HG03097 (cell line): ENCODE results near the gene SH3PXD2A.

ENCODE experiments used
- ATAC-seq: cut with Tn5 transposase; IDR thresholded peaks from one replicate; pipeline ENCODE4 v1.9.1; 2021; ENCODE audit not compliant: unreplicated experiment, low FRiP score

The SH3PXD2A gene

GRCh38 chr10:103600956-103601569 is 254.3 kb downstream of the SH3PXD2A start:
- no peak for ATAC-seq

DNA sequence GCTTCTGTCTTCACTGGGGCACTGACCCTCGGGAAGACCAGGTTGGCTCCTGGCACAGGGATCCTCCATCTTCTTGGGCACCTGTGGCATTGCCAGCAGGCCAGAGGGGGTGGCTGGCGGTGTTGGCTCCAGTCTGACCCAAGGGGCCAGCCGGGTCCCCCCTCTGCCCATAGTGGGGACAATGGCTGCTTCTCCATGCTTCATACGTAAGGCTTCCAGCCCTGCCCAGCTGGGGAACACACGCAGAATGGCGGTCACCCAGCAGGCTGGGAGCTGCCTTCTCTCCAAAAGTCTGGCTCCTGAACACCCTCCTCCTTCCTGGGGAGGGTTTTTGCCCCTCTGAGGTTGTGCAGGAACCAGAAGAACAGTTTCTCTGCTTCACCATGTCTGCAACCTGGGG is 255.1 kb downstream of the SH3PXD2A start:
- no peak for ATAC-seq

- no peak for ATAC-seq
These were observed 255.5 kb downstream of the SH3PXD2A start for GRCh38 chr10:103599907-103600306.

GRCh38 chr10:103599211-103599610 is 256.2 kb downstream of the SH3PXD2A start:
- no peak for ATAC-seq

- no peak for ATAC-seq
These were observed 256.7 kb downstream of the SH3PXD2A start for GRCh38 chr10:103598654-103599115.

GRCh38 chr10:103597003-103597402 is 258.4 kb downstream of the SH3PXD2A start:
- ATAC-seq = no peak

DNA sequence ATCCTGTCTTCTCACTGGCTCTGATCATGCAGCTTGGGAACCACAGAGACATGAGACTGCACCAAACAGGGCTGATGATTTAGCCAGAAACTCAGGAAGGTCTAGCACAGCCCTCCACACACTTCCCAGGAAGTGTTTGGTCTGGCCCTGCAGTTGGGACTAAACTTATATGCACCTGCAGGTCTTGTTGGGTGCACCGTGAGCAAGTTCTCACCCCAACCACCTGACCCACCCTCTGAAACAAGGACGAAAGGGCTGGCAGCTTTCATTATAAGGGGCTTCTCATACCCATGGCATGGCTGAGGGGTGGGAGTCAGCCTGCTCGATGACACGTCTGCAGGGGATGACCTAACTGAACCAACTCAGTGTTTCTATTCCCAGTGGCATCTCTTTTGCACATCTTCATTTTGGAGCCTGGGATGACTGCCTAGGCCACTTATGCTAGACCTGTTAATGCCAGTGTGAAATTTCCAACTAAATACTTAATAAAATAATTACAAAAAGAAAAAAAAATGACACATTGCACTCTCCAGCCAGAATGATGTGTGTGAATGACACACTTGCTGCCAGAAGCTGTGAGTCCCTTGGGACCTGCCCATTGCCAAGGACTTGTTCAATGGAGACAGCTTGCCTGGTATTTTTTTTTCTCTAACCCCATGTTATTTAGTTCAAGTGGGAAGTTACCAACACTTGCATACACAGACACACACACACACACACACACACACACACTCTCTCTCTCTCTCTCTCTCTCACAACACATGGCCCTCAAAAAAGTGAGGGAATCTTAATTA is 259.2 kb downstream of the SH3PXD2A start:
- ATAC-seq = no peak

GRCh38 chr10:103593022-103593570 is 262.3 kb downstream of the SH3PXD2A start:
- no peak for ATAC-seq

- no peak for ATAC-seq
These were observed 263.0 kb downstream of the SH3PXD2A start for GRCh38 chr10:103592186-103593021.

GRCh38 chr10:103590744-103591291 is 264.6 kb downstream of the SH3PXD2A start:
- no peak for ATAC-seq

DNA sequence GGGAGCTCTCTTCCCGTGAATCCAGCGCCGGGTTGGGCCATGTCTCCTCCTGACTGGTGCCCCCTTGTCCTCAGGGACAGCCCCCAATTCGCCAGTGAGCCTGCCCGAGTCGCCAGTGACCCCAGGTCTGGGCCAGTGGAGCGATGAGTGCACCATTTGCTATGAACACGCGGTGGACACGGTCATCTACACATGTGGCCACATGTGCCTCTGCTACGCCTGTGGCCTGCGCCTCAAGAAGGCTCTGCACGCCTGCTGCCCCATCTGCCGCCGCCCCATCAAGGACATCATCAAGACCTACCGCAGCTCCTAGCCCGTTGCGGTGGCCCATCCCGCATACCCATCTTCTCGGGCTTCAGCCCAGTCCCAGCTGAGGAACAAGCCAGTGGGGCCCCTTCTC is 265.3 kb downstream of the SH3PXD2A start:
- no peak for ATAC-seq

- no peak for ATAC-seq
These were observed 266.2 kb downstream of the SH3PXD2A start for GRCh38 chr10:103589074-103589630.

- ATAC-seq = no peak
These were observed 268.3 kb downstream of the SH3PXD2A start for GRCh38 chr10:103587073-103587472.

DNA sequence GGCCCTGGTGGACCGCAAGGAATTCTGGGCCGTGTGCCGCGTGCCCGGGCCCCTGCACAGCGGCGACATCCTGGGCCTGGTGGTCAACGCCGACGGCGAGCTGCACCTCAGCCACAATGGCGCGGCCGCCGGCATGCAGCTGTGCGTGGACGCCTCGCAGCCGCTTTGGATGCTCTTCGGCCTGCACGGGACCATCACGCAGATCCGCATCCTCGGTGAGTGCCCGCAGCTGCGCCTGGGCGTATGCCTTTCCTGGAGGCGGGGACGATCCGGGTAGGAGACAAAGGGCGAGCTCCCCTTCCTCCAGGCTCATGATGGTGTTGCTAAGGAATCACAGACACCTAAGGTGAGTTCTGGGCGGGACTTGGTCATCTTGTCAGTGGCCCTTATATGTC is 270.4 kb downstream of the SH3PXD2A start:
- ATAC-seq = no peak

DNA sequence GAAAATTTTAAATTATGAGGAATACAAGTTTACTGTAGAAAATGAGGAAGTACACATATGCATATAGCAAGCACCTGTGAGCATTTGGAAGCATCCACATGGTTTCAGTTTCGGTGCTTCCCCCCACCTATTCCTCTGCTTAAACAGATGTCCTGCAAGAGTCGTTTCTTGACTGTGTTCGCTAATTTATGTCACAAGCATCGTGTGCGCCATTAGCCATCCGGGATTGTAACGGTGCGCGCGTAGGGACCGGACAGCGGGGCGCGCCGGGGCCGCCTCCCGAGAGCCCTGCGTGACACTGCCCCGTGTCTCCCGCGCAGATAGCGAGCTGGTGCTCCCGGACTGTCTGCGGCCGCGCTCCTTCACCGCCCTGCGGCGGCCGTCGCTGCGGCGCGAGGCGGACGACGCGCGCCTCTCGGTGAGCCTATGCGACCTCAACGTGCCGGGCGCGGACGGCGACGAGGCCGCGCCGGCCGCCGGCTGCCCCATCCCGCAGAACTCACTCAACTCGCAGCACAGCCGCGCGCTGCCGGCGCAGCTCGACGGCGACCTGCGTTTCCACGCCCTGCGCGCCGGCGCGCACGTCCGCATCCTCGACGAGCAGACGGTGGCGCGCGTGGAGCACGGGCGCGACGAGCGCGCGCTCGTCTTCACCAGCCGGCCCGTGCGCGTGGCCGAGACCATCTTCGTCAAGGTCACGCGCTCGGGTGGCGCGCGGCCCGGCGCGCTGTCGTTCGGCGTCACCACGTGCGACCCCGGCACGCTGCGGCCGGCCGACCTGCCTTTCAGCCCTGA is 271.0 kb downstream of the SH3PXD2A start:
- no peak for ATAC-seq

DNA sequence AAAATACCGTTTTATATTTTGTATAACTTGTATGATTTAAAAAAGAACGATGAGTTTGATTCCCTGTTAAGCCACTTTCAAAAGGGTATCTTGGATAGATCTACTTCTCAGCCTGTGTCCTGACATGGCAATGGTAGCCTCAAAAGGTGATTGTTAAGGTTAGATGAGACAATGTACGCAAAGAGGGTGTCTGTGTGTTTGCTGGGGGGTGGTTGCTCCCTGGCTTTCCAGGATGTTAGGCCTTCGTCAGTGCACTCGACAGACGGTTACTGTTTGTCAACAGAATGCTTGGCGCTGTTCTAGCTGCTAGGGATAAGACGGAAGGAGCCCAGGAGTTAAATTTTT is 271.5 kb downstream of the SH3PXD2A start:
- no peak for ATAC-seq

GRCh38 chr10:103582331-103583123 is 272.8 kb downstream of the SH3PXD2A start:
- ATAC-seq = no peak

DNA sequence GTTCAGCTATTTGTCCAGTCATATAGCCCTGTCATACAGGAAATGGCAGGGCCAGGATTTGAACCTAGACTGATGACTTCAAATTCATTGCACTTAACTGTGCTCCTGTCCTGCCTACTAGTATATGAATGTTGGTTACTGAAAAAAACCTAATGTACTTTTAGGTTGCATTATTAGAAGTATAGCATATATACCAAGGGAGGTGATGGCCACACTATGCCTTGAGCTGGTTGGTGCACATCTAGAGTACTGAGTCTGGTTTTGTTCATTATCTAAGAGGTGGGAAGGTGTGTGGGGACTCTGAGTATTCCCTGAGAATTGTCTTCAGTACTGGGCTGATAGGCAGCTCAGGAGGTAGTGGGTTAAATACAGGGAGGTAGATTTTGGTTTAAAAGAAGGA is 273.9 kb downstream of the SH3PXD2A start:
- no peak for ATAC-seq

- ATAC-seq = no peak
These were observed 274.9 kb downstream of the SH3PXD2A start for GRCh38 chr10:103580430-103580829.
